ENCODE data around the gene RAPGEF5.

- TF ChIP-seq POLR2A (IDR thresholded peaks at IDR 0.05; ENCODE audit: low read depth) (no peak), CTCF (IDR thresholded peaks at IDR 0.05) (no peak), POLR2AphosphoS5 (IDR thresholded peaks at IDR 0.05) (no peak), EP300 (IDR thresholded peaks at IDR 0.05) (no peak)
Observed at GRCh38 chr7:22147868-22148267, 209.1 kb downstream of the RAPGEF5 start.

Data from esophagus muscularis mucosa (tissue), 4 donors.